Measurements from ENCODE around the gene GALNTL6.

DNA sequence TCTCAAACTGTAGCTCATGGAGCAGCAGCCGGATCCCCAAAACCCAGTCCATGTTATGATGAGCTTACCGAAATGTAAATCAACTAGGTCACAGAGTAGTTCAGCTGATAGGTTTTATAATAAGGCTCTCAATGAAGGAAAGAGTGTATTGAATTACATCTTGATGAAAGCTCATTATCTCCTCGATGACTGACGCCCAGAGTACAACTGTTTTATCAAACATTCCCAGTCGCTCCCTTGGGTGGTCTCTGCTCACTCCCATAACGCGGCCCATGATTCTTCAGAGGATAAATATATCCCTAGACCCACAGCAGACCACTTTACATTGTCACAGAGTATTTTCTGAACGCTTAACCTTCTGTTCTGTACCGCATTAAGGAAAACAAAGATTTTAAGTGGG is 903.1 kb downstream of the GALNTL6 start:
- TF ChIP-seq, protein P1, sequence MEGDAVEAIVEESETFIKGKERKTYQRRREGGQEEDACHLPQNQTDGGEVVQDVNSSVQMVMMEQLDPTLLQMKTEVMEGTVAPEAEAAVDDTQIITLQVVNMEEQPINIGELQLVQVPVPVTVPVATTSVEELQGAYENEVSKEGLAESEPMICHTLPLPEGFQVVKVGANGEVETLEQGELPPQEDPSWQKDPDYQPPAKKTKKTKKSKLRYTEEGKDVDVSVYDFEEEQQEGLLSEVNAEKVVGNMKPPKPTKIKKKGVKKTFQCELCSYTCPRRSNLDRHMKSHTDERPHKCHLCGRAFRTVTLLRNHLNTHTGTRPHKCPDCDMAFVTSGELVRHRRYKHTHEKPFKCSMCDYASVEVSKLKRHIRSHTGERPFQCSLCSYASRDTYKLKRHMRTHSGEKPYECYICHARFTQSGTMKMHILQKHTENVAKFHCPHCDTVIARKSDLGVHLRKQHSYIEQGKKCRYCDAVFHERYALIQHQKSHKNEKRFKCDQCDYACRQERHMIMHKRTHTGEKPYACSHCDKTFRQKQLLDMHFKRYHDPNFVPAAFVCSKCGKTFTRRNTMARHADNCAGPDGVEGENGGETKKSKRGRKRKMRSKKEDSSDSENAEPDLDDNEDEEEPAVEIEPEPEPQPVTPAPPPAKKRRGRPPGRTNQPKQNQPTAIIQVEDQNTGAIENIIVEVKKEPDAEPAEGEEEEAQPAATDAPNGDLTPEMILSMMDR (IDR thresholded peaks at IDR 0.05 in 2 of 3, conservative IDR thresholded peaks at IDR 0.05 in 1 of 3; ENCODE audit: insufficient read depth in 2 of 3, low read depth in 1 of 3, low read length in 3 of 3): no peak
- no peak for TF ChIP-seq CTBP1 (IDR thresholded peaks at IDR 0.05; ENCODE audit: borderline replicate concordance)

Measured in K562 (cell line).